ENCODE measurements around the gene IRAK2. TPM values are rescaled to one million over a fixed set of nuclear protein-coding genes. Genes with fewer than 3 reads are reported as not detected.

Gene IRAK2
- total RNA-seq, 2 donors from 2014 or later = 5.1 to 7.6 TPM

GRCh38 chr3:10149226-10149625, 15.5 kb upstream of the IRAK2 start:
- no peak for DNase-seq (ENCODE audit: low spot score)
- WGBS = 84% methylated on average over 8 of the region's 8 CpGs
- Histone ChIP-seq H3K4me3 (no peak overlapping the region), H3K27ac (no peak overlapping the region), H3K9me3 (no peaks in the 10 kb centered on the region), H3K27me3 (replicated peaks; ENCODE audit: insufficient read depth) (no peaks in the 10 kb centered on the region), H3K36me3 (peaks cover 2 to 8% of the 10 kb centered on the region in 2 donors), H3K4me1 (replicated peaks) (no peaks in the 10 kb centered on the region)
- intact Hi-C loops (cut with DNase I) = no loop called here
- no peak for TF ChIP-seq POLR2AphosphoS5 (IDR thresholded peaks at IDR 0.05)

- intact Hi-C loops (cut with DNase I) = no loop called here
- H3K27me3 ChIP-seq (replicated peaks; ENCODE audit: insufficient read depth) = no peaks in the 10 kb centered on the region
- no peaks in the 10 kb centered on the region for H3K4me1 ChIP-seq (replicated peaks)
- peaks cover 2 to 8% of the 10 kb centered on the region in 2 donors for H3K36me3 ChIP-seq
- no peak overlapping the region for H3K27ac ChIP-seq
- no peaks in the 10 kb centered on the region for H3K9me3 ChIP-seq
- WGBS = 83% methylated on average over 6 of the region's 6 CpGs
- no peak for DNase-seq (ENCODE audit: low spot score)
- TF ChIP-seq CTCF (IDR thresholded peaks at IDR 0.05) = no peak
- TF ChIP-seq POLR2AphosphoS5 (IDR thresholded peaks at IDR 0.05) = no peak
- no peak for TF ChIP-seq POLR2A (IDR thresholded peaks at IDR 0.05)
- no peak overlapping the region for H3K4me3 ChIP-seq
Measured at GRCh38 chr3:10150987-10151386, 13.7 kb upstream of the IRAK2 start.

GRCh38 chr3:10154335-10155122, 10.2 kb upstream of the IRAK2 start:
- H3K4me3 ChIP-seq = no peak overlapping the region
- 86% methylated on average over 14 of the region's 14 CpGs for WGBS
- no peaks in the 10 kb centered on the region for H3K27me3 ChIP-seq (replicated peaks; ENCODE audit: insufficient read depth)
- intact Hi-C loops (cut with DNase I) = no loop called here
- H3K36me3 ChIP-seq = peaks cover 2 to 5% of the 10 kb centered on the region in 2 donors
- no peak for DNase-seq (ENCODE audit: low spot score)
- no peaks in the 10 kb centered on the region for H3K4me1 ChIP-seq (replicated peaks)
- H3K9me3 ChIP-seq = no peaks in the 10 kb centered on the region
- TF ChIP-seq CTCF (IDR thresholded peaks at IDR 0.05) = no peak
- no peak for TF ChIP-seq POLR2AphosphoS5 (IDR thresholded peaks at IDR 0.05)
- TF ChIP-seq POLR2A (IDR thresholded peaks at IDR 0.05) = no peak
- H3K27ac ChIP-seq = no peak overlapping the region

- no peaks in the 10 kb centered on the region for H3K27me3 ChIP-seq (replicated peaks; ENCODE audit: insufficient read depth)
- H3K4me1 ChIP-seq (replicated peaks) = no peaks in the 10 kb centered on the region
- no peak for DNase-seq (ENCODE audit: low spot score)
- no peaks in the 10 kb centered on the region for H3K9me3 ChIP-seq
- H3K4me3 ChIP-seq = no peak overlapping the region
- WGBS = 86% methylated on average over 4 of the region's 4 CpGs
- peaks cover 0 to 2% of the 10 kb centered on the region in 2 donors for H3K36me3 ChIP-seq
- intact Hi-C loops (cut with DNase I) = no loop called here
- TF ChIP-seq POLR2A (IDR thresholded peaks at IDR 0.05) (no peak), POLR2AphosphoS5 (IDR thresholded peaks at IDR 0.05) (no peak), CTCF (IDR thresholded peaks at IDR 0.05) (no peak)
- no peak overlapping the region for H3K27ac ChIP-seq
Measured at GRCh38 chr3:10155123-10155472, 9.6 kb upstream of the IRAK2 start.

- no peak overlapping the region for H3K4me3 ChIP-seq
- H3K9me3 ChIP-seq = no peaks in the 10 kb centered on the region
- H3K27me3 ChIP-seq (replicated peaks; ENCODE audit: insufficient read depth) = no peaks in the 10 kb centered on the region
- DNase-seq (ENCODE audit: low spot score) = no peak
- H3K4me1 ChIP-seq (replicated peaks) = no peaks in the 10 kb centered on the region
- intact Hi-C loops (cut with DNase I) = no loop called here
- no peak overlapping the region for H3K27ac ChIP-seq
- H3K36me3 ChIP-seq = peaks cover 0 to 2% of the 10 kb centered on the region in 2 donors
- TF ChIP-seq POLR2AphosphoS5 (IDR thresholded peaks at IDR 0.05) (no peak), CTCF (IDR thresholded peaks at IDR 0.05) (no peak), POLR2A (IDR thresholded peaks at IDR 0.05) (no peak)
- 100% methylated on average over 4 of the region's 4 CpGs for WGBS
Measured at GRCh38 chr3:10155658-10156057, 9.1 kb upstream of the IRAK2 start.
